T-helper 1 cell treated with Interleukin-12 subunit alpha and Interleukin-12 subunit beta and Interleukin-4 antibody, amounts not matched to agents 30 μg/mL and 1 μg/mL, for 36 hours (primary cell): ENCODE measurements around the gene BICC1.

Source experiments
- H3K27ac Mint-ChIP-seq: one replicate; pipeline ENCODE4 v1.8.0; 2021; ENCODE audit warnings: mild to moderate bottlenecking, mixed read lengths
- H3K27me3 Mint-ChIP-seq: one replicate; pipeline ENCODE4 v1.8.0; 2021; ENCODE audit warnings: low read depth, mixed read lengths
- H3K36me3 Mint-ChIP-seq: one replicate; pipeline ENCODE4 v1.8.0; 2021; ENCODE audit warnings: low read depth, mixed read lengths
- H3K4me1 Mint-ChIP-seq: one replicate; pipeline ENCODE4 v1.8.0; 2021; ENCODE audit warnings: low read depth, mixed read lengths
- H3K4me3 Mint-ChIP-seq: one replicate; pipeline ENCODE4 v1.8.0; 2021; ENCODE audit warnings: mild to moderate bottlenecking, moderate library complexity, mixed read lengths
- H3K9me3 Mint-ChIP-seq: one replicate; pipeline ENCODE4 v1.8.0; 2021; ENCODE audit warnings: mixed read lengths

Gene BICC1

GRCh38 chr10:58833771-58834561, 321.3 kb downstream of the BICC1 start:
- no peak overlapping the region for H3K4me3 Mint-ChIP-seq
- no peaks in the 10 kb centered on the region for H3K9me3 Mint-ChIP-seq
- H3K36me3 Mint-ChIP-seq, result no peaks in the 10 kb centered on the region
- H3K27me3 Mint-ChIP-seq, result peaks cover 5% of the 10 kb centered on the region
- no peak overlapping the region for H3K27ac Mint-ChIP-seq
- H3K4me1 Mint-ChIP-seq, result no peaks in the 10 kb centered on the region

GRCh38 chr10:58836176-58836700, 323.6 kb downstream of the BICC1 start:
- Mint-ChIP-seq H3K9me3 (no peaks in the 10 kb centered on the region), H3K4me1 (no peaks in the 10 kb centered on the region), H3K27me3 (peaks cover 5% of the 10 kb centered on the region), H3K27ac (no peak overlapping the region), H3K4me3 (no peak overlapping the region), H3K36me3 (no peaks in the 10 kb centered on the region)

GRCh38 chr10:58836991-58837575, 324.4 kb downstream of the BICC1 start:
- Mint-ChIP-seq H3K27me3 (peaks cover 5% of the 10 kb centered on the region), H3K4me1 (no peaks in the 10 kb centered on the region), H3K36me3 (no peaks in the 10 kb centered on the region), H3K4me3 (no peak overlapping the region), H3K9me3 (no peaks in the 10 kb centered on the region), H3K27ac (no peak overlapping the region)

- H3K4me1 Mint-ChIP-seq, result no peaks in the 10 kb centered on the region
- no peak overlapping the region for H3K4me3 Mint-ChIP-seq
- H3K27ac Mint-ChIP-seq, result no peak overlapping the region
- no peaks in the 10 kb centered on the region for H3K9me3 Mint-ChIP-seq
- no peaks in the 10 kb centered on the region for H3K36me3 Mint-ChIP-seq
- H3K27me3 Mint-ChIP-seq, result peaks cover 5% of the 10 kb centered on the region
Observed at GRCh38 chr10:58837826-58838225, 325.2 kb downstream of the BICC1 start.

- no peak overlapping the region for H3K27ac Mint-ChIP-seq
- peaks cover 5% of the 10 kb centered on the region for H3K27me3 Mint-ChIP-seq
- H3K9me3 Mint-ChIP-seq, result no peaks in the 10 kb centered on the region
- H3K36me3 Mint-ChIP-seq, result no peaks in the 10 kb centered on the region
- H3K4me3 Mint-ChIP-seq, result no peak overlapping the region
- no peaks in the 10 kb centered on the region for H3K4me1 Mint-ChIP-seq
Observed at GRCh38 chr10:58838561-58839208, 326.0 kb downstream of the BICC1 start.

GRCh38 chr10:58839771-58840170, 327.1 kb downstream of the BICC1 start:
- Mint-ChIP-seq H3K9me3 (no peaks in the 10 kb centered on the region), H3K4me3 (no peak overlapping the region), H3K27ac (no peak overlapping the region), H3K36me3 (no peaks in the 10 kb centered on the region), H3K27me3 (no peaks in the 10 kb centered on the region), H3K4me1 (no peaks in the 10 kb centered on the region)

GRCh38 chr10:58840840-58841435, 328.3 kb downstream of the BICC1 start:
- H3K4me3 Mint-ChIP-seq, result no peak overlapping the region
- no peak overlapping the region for H3K27ac Mint-ChIP-seq
- H3K4me1 Mint-ChIP-seq, result no peaks in the 10 kb centered on the region
- no peaks in the 10 kb centered on the region for H3K36me3 Mint-ChIP-seq
- no peaks in the 10 kb centered on the region for H3K27me3 Mint-ChIP-seq
- H3K9me3 Mint-ChIP-seq, result no peaks in the 10 kb centered on the region

- Mint-ChIP-seq H3K9me3 (no peaks in the 10 kb centered on the region), H3K4me1 (no peaks in the 10 kb centered on the region), H3K36me3 (no peaks in the 10 kb centered on the region), H3K27me3 (no peaks in the 10 kb centered on the region), H3K27ac (no peak overlapping the region), H3K4me3 (no peak overlapping the region)
Observed at GRCh38 chr10:58842860-58843376, 330.2 kb downstream of the BICC1 start.

- Mint-ChIP-seq H3K4me1 (no peaks in the 10 kb centered on the region), H3K36me3 (no peaks in the 10 kb centered on the region), H3K4me3 (no peak overlapping the region), H3K27ac (no peak overlapping the region), H3K9me3 (no peaks in the 10 kb centered on the region), H3K27me3 (no peaks in the 10 kb centered on the region)
Observed at GRCh38 chr10:58843760-58844159, 331.1 kb downstream of the BICC1 start.

GRCh38 chr10:58844680-58845079, 332.0 kb downstream of the BICC1 start:
- Mint-ChIP-seq H3K27me3 (no peaks in the 10 kb centered on the region), H3K4me1 (no peaks in the 10 kb centered on the region), H3K27ac (no peak overlapping the region), H3K36me3 (no peaks in the 10 kb centered on the region), H3K9me3 (no peaks in the 10 kb centered on the region), H3K4me3 (no peak overlapping the region)

GRCh38 chr10:58846856-58847255, 334.2 kb downstream of the BICC1 start:
- H3K9me3 Mint-ChIP-seq, result no peaks in the 10 kb centered on the region
- no peaks in the 10 kb centered on the region for H3K4me1 Mint-ChIP-seq
- H3K27me3 Mint-ChIP-seq, result no peaks in the 10 kb centered on the region
- no peak overlapping the region for H3K27ac Mint-ChIP-seq
- no peaks in the 10 kb centered on the region for H3K36me3 Mint-ChIP-seq
- no peak overlapping the region for H3K4me3 Mint-ChIP-seq

GRCh38 chr10:58851606-58852005, 338.9 kb downstream of the BICC1 start:
- Mint-ChIP-seq H3K36me3 (no peaks in the 10 kb centered on the region), H3K27me3 (no peaks in the 10 kb centered on the region), H3K27ac (no peak overlapping the region), H3K4me1 (no peaks in the 10 kb centered on the region), H3K4me3 (no peak overlapping the region), H3K9me3 (no peaks in the 10 kb centered on the region)

- Mint-ChIP-seq H3K36me3 (no peaks in the 10 kb centered on the region), H3K4me1 (no peaks in the 10 kb centered on the region), H3K27me3 (no peaks in the 10 kb centered on the region), H3K4me3 (no peak overlapping the region), H3K9me3 (no peaks in the 10 kb centered on the region), H3K27ac (no peak overlapping the region)
Observed at GRCh38 chr10:58853668-58854067, 341.0 kb downstream of the BICC1 start.

GRCh38 chr10:58854811-58855210, 342.1 kb downstream of the BICC1 start:
- Mint-ChIP-seq H3K4me3 (no peak overlapping the region), H3K27me3 (no peaks in the 10 kb centered on the region), H3K4me1 (no peaks in the 10 kb centered on the region), H3K36me3 (no peaks in the 10 kb centered on the region), H3K9me3 (peaks cover under 1% of the 10 kb centered on the region), H3K27ac (no peak overlapping the region)
